Adrenal gland (tissue), 12 donors: ENCODE results near the gene DNASE1L3. TPM values are rescaled to one million over a fixed set of nuclear protein-coding genes. Genes with fewer than 3 reads are reported as not detected.
A peak's percentile ranks its signal among the peaks of the same experiment; 100 is the strongest.
"Not testable (repeated sequence)": the region's sequence is repeated elsewhere in the genome, so short reads cannot be mapped to it uniquely, and the experiment has no call there.

Experiments used
- DNase-seq, 7 donors: peaks; one replicate each; pipeline ENCODE4 v3.0.0-alpha.2; 2019 to 2020
- H3K27ac ChIP-seq, 5 donors: fragments of 200-600 bp; sonication (generic) in 4 of 5; 1 replicate in 3 of 5; 2 replicates in 2 of 5; pipeline versions ENCODE4 v1.5.1 to v1.8.0; 2016 to 2020; ENCODE audit warnings: mild to moderate bottlenecking in 1 of 5
- H3K27me3 ChIP-seq: fragments of 200-600 bp; 2 replicates; pipeline ENCODE4 v1.8.0; 2021
- H3K36me3 ChIP-seq, 2 donors: fragments of 200-600 bp; replicated peaks in 1 of 2; 1 replicate in 1 of 2; 2 replicates in 1 of 2; pipeline versions ENCODE4 v1.5.1 to v1.8.0; 2018 to 2022
- H3K4me1 ChIP-seq, 2 donors: fragments of 200-600 bp; replicated peaks in 1 of 2; 1 replicate in 1 of 2; 2 replicates in 1 of 2; pipeline versions ENCODE4 v1.5.1 to v1.8.0; 2018 to 2021
- H3K4me3 ChIP-seq, 4 donors: fragments of 200-600 bp; sonication (generic) in 3 of 4; one replicate each; pipeline ENCODE4 v1.5.1; 2016 to 2018
- H3K9me3 ChIP-seq, 3 donors: fragments of 200-600 bp; sonication (generic) in 1 of 3; replicated peaks in 1 of 3; 1 replicate in 2 of 3; 2 replicates in 1 of 3; pipeline versions ENCODE4 v1.5.1 to v1.8.0; 2016 to 2021
- CTCF ChIP-seq, 6 experiments: fragments of 450-650 bp in 4 of 6; fragments of 200-600 bp in 2 of 6; sonication (generic) in 1 of 6; IDR thresholded peaks; 1 replicate in 5 of 6; 2 replicates in 1 of 6; pipeline versions ENCODE4 v1.5.1 to v1.8.0; 2016 to 2021; ENCODE audit warnings: antibody characterized with exemption in 6 of 6, mild to moderate bottlenecking in 2 of 6, moderate library complexity in 1 of 6
- POLR2A ChIP-seq, 2 donors: fragments of 450-650 bp; IDR thresholded peaks; one replicate each; pipeline ENCODE4 v1.6.1; 2017; ENCODE audit warnings: antibody characterized with exemption in 2 of 2, mild to moderate bottlenecking in 2 of 2, moderate library complexity in 1 of 2
- WGBS, 4 donors: extraction: QIAGEN DNeasy Blood & Tissue Kit in 2 of 4; methylation state at CpG; one replicate each; pipeline versions ENCODE4 v1.1.5 to v1.1.7; 2013 to 2017; 5-methylcytosine and 5-hydroxymethylcytosine counted together
- intact Hi-C, 2 donors: fragments of 100-400 bp; cut with DNase I; formaldehyde crosslinking; loops; one replicate each; pipeline versions ENCODE4 v1.14.1 to v1.15.0; 2022 to 2023
- polyA plus RNA-seq, 3 donors: library from polyadenylated mRNA; stranded (reverse); fragments of 200-250 nt in 2 of 3; fragments of 350-450 nt in 1 of 3; fragmentation: Illumina TruSeq in 1 of 3; extraction: RNeasy Lipid Tissue Mini Kit (QIAGEN cat#74804) in 1 of 3; gene quantifications; one replicate each; pipeline ENCODE4 v1.2.3, GENCODE V29; 2013 to 2014
- total RNA-seq, 9 donors: library from RNA; depleted of rRNA in 4 of 9; stranded (reverse); fragments of >200 nt in 4 of 9; fragments of 120-200 nt in 1 of 9; fragmentation: NEBNext Ultra II Directional in 1 of 9; extraction: Animal tissue kit (Norgen Biotek cat#: 25700) in 1 of 9; gene quantifications; one replicate each; pipeline versions ENCODE4 v1.1.0 to v1.2.4, GENCODE V29; 2013 to 2023
- donor health status: healthy with polysubstance abuse.
- donor health status: Bipolar disorder and iron deficiency.
- donor health status: DM: yes; HTN: yes; CAD: no.
- donor health status: DM: no; HTN: no; CAD: no.
- donor health status: DM: no; HTN: no; CAD: no.
- donor health status: DM: yes; HTN: yes; CAD: no.

DNASE1L3 gene
- total and polyA plus RNA-seq, 12 donors, result 23.8 to 83.9 (median 55.3) TPM

- intact Hi-C loops, result loop anchor here in 1 of 2 donors (10.0 kb wide), 1 partner anchor 51 kb away; no protein-coding TSS in a partner anchor
- no peak overlapping the region for H3K4me3 ChIP-seq
- no peaks in the 10 kb centered on the region for H3K36me3 ChIP-seq
- H3K9me3 ChIP-seq, result no peaks in the 10 kb centered on the region
- TF ChIP-seq CTCF (IDR thresholded peaks at IDR 0.05) (no peak), POLR2A (IDR thresholded peaks at IDR 0.05) (no peak)
- H3K4me1 ChIP-seq, result peaks cover 3 to 16% of the 10 kb centered on the region in 2 donors
- no peak overlapping the region for H3K27ac ChIP-seq
- no peaks in the 10 kb centered on the region for H3K27me3 ChIP-seq
- DNase-seq, result no peak
- 94 to 95% (median 94%) methylated on average over 6 of the region's 6 CpGs for WGBS, 4 donors
Observed at GRCh38 chr3:58243976-58244585, 33.3 kb upstream of the DNASE1L3 start.

GRCh38 chr3:58242860-58243259 lies 32.1 kb upstream of the DNASE1L3 start:
- not testable (repeated sequence) for H3K4me3 ChIP-seq, H3K36me3 ChIP-seq, DNase-seq, H3K27ac ChIP-seq, H3K27me3 ChIP-seq, H3K9me3 ChIP-seq
- 56 to 88% (median 68%) methylated on average over 3 to 4 of the region's 4 CpGs for WGBS, 4 donors
- peaks cover 8 to 24% of the 10 kb centered on the region in 2 donors for H3K4me1 ChIP-seq
- intact Hi-C loops, result loop anchor here in 1 of 2 donors (10.0 kb wide), 1 partner anchor 52 kb away; no protein-coding TSS in a partner anchor

GRCh38 chr3:58242340-58242739 lies 31.6 kb upstream of the DNASE1L3 start:
- Histone ChIP-seq H3K27me3 (no peaks in the 10 kb centered on the region), H3K9me3 (no peaks in the 10 kb centered on the region), H3K4me1 (peaks cover 8 to 24% of the 10 kb centered on the region in 2 donors), H3K4me3 (no peak overlapping the region), H3K27ac (peak overlapping the region in 2 of 5 donors; percentile 32 to 62), H3K36me3 (no peaks in the 10 kb centered on the region)
- intact Hi-C loops, result loop anchor here in 1 of 2 donors (10.0 kb wide), 1 partner anchor 52 kb away; no protein-coding TSS in a partner anchor
- DNase-seq, result peak in 6 of 7 donors; percentile 37 to 66 (median 52)
- TF ChIP-seq POLR2A (IDR thresholded peaks at IDR 0.05) (no peak), CTCF (IDR thresholded peaks at IDR 0.05) (no peak)
- WGBS, 4 donors, result 38 to 55% (median 48%) methylated on average over 1 of the region's 1 CpG

GRCh38 chr3:58241306-58242044 lies 30.7 kb upstream of the DNASE1L3 start:
- peak in 1 of 7 donors; percentile 10 for DNase-seq
- H3K4me1 ChIP-seq, result peaks cover 8 to 30% of the 10 kb centered on the region in 2 donors
- H3K4me3 ChIP-seq, result no peak overlapping the region
- no peaks in the 10 kb centered on the region for H3K36me3 ChIP-seq
- peak overlapping the region in 2 of 5 donors; percentile 32 to 62 for H3K27ac ChIP-seq
- H3K27me3 ChIP-seq, result no peaks in the 10 kb centered on the region
- WGBS, 4 donors, result 87 to 92% (median 92%) methylated on average over 4 of the region's 4 CpGs
- no peak for TF ChIP-seq POLR2A (IDR thresholded peaks at IDR 0.05)
- peak in 1 of 6 experiments; percentile 1 for TF ChIP-seq CTCF (IDR thresholded peaks at IDR 0.05)
- intact Hi-C loops, result loop anchor here in 1 of 2 donors (10.0 kb wide), 1 partner anchor 53 kb away; no protein-coding TSS in a partner anchor
- H3K9me3 ChIP-seq, result no peaks in the 10 kb centered on the region
